ENCODE data around the gene BMP10. TPM values are rescaled to one million over a fixed set of nuclear protein-coding genes. Genes with fewer than 3 reads are reported as not detected.
A peak's percentile ranks its signal among the peaks of the same experiment; 100 is the strongest.

BMP10 gene
- not detected in 2 replicates for total RNA-seq (2014; rRNA removed; shearing (Covaris generic))

GRCh38 chr2:68871159-68871764 is at the start of gene BMP10:
TSS of gene BMP10 (minus strand) at chr2:68871397. CDS start at chr2:68871358, 39 bp downstream.
- no peak for DNase-seq
- Histone ChIP-seq H3K36me3 (replicated peaks; ENCODE audit: control insufficient read depth, insufficient read depth, low read length) (no peaks in the 10 kb centered on the region), H3K27me3 (ENCODE audit: control insufficient read depth, insufficient read depth, low read length) (no peaks in the 10 kb centered on the region), H3K4me3 (ENCODE audit: insufficient read depth, low read depth, low read length) (no peak within 1 kb of the TSS)

- no peaks in the 10 kb centered on the region for H3K36me3 ChIP-seq (replicated peaks; ENCODE audit: control insufficient read depth, insufficient read depth, low read length)
- no peak for DNase-seq
- no peaks in the 10 kb centered on the region for H3K27me3 ChIP-seq (ENCODE audit: control insufficient read depth, insufficient read depth, low read length)
- H3K4me3 ChIP-seq (ENCODE audit: insufficient read depth, low read depth, low read length): no peak overlapping the region
Measured at GRCh38 chr2:68920481-68921170, 49.4 kb upstream of the BMP10 start.

GRCh38 chr2:68918497-68918896 is 47.3 kb upstream of the BMP10 start:
- no peaks in the 10 kb centered on the region for H3K27me3 ChIP-seq (ENCODE audit: control insufficient read depth, insufficient read depth, low read length)
- DNase-seq: no peak
- H3K4me3 ChIP-seq (ENCODE audit: insufficient read depth, low read depth, low read length): no peak overlapping the region
- H3K36me3 ChIP-seq (replicated peaks; ENCODE audit: control insufficient read depth, insufficient read depth, low read length): no peaks in the 10 kb centered on the region

- no peak overlapping the region for H3K4me3 ChIP-seq (ENCODE audit: insufficient read depth, low read depth, low read length)
Measured at GRCh38 chr2:68917034-68917718, 46.0 kb upstream of the BMP10 start.

GRCh38 chr2:68916226-68916625 is 45.0 kb upstream of the BMP10 start:
- Histone ChIP-seq H3K4me3 (ENCODE audit: insufficient read depth, low read depth, low read length) (no peak overlapping the region), H3K27me3 (ENCODE audit: control insufficient read depth, insufficient read depth, low read length) (no peaks in the 10 kb centered on the region), H3K36me3 (replicated peaks; ENCODE audit: control insufficient read depth, insufficient read depth, low read length) (no peaks in the 10 kb centered on the region)
- no peak for DNase-seq

More at GRCh38 chr2:68917034-68917718, 46.0 kb upstream of the BMP10 start:
- H3K27me3 ChIP-seq (ENCODE audit: control insufficient read depth, insufficient read depth, low read length): no peaks in the 10 kb centered on the region
- no peaks in the 10 kb centered on the region for H3K36me3 ChIP-seq (replicated peaks; ENCODE audit: control insufficient read depth, insufficient read depth, low read length)
- DNase-seq: no peak

GRCh38 chr2:68915393-68915792 is 44.2 kb upstream of the BMP10 start:
- no peak overlapping the region for H3K4me3 ChIP-seq (ENCODE audit: insufficient read depth, low read depth, low read length)
- H3K36me3 ChIP-seq (replicated peaks; ENCODE audit: control insufficient read depth, insufficient read depth, low read length): no peaks in the 10 kb centered on the region
- H3K27me3 ChIP-seq (ENCODE audit: control insufficient read depth, insufficient read depth, low read length): no peaks in the 10 kb centered on the region
- no peak for DNase-seq

GRCh38 chr2:68913359-68913758 is 42.2 kb upstream of the BMP10 start:
- H3K36me3 ChIP-seq (replicated peaks; ENCODE audit: control insufficient read depth, insufficient read depth, low read length): no peaks in the 10 kb centered on the region
- H3K27me3 ChIP-seq (ENCODE audit: control insufficient read depth, insufficient read depth, low read length): no peaks in the 10 kb centered on the region
- DNase-seq: no peak
- H3K4me3 ChIP-seq (ENCODE audit: insufficient read depth, low read depth, low read length): no peak overlapping the region

GRCh38 chr2:68912732-68913131 is 41.5 kb upstream of the BMP10 start:
- H3K4me3 ChIP-seq (ENCODE audit: insufficient read depth, low read depth, low read length): no peak overlapping the region
- no peaks in the 10 kb centered on the region for H3K36me3 ChIP-seq (replicated peaks; ENCODE audit: control insufficient read depth, insufficient read depth, low read length)
- no peak for DNase-seq
- no peaks in the 10 kb centered on the region for H3K27me3 ChIP-seq (ENCODE audit: control insufficient read depth, insufficient read depth, low read length)

GRCh38 chr2:68912111-68912510 is 40.9 kb upstream of the BMP10 start:
- no peak for DNase-seq

GRCh38 chr2:68911709-68912108 is 40.5 kb upstream of the BMP10 start:
- H3K36me3 ChIP-seq (replicated peaks; ENCODE audit: control insufficient read depth, insufficient read depth, low read length): no peaks in the 10 kb centered on the region
- no peak overlapping the region for H3K4me3 ChIP-seq (ENCODE audit: insufficient read depth, low read depth, low read length)
- DNase-seq: no peak
- H3K27me3 ChIP-seq (ENCODE audit: control insufficient read depth, insufficient read depth, low read length): no peaks in the 10 kb centered on the region

More at GRCh38 chr2:68912111-68912510, 40.9 kb upstream of the BMP10 start:
- Histone ChIP-seq H3K36me3 (replicated peaks; ENCODE audit: control insufficient read depth, insufficient read depth, low read length) (no peaks in the 10 kb centered on the region), H3K27me3 (ENCODE audit: control insufficient read depth, insufficient read depth, low read length) (no peaks in the 10 kb centered on the region), H3K4me3 (ENCODE audit: insufficient read depth, low read depth, low read length) (no peak overlapping the region)

- Histone ChIP-seq H3K27me3 (ENCODE audit: control insufficient read depth, insufficient read depth, low read length) (no peaks in the 10 kb centered on the region), H3K4me3 (ENCODE audit: insufficient read depth, low read depth, low read length) (no peak overlapping the region)
Measured at GRCh38 chr2:68911246-68911645, 40.0 kb upstream of the BMP10 start.

GRCh38 chr2:68909793-68910674 is 38.8 kb upstream of the BMP10 start:
- Histone ChIP-seq H3K27me3 (ENCODE audit: control insufficient read depth, insufficient read depth, low read length) (no peaks in the 10 kb centered on the region), H3K4me3 (ENCODE audit: insufficient read depth, low read depth, low read length) (no peak overlapping the region), H3K36me3 (replicated peaks; ENCODE audit: control insufficient read depth, insufficient read depth, low read length) (no peaks in the 10 kb centered on the region)
- DNase-seq: peak; percentile 65

More at GRCh38 chr2:68911246-68911645, 40.0 kb upstream of the BMP10 start:
- H3K36me3 ChIP-seq (replicated peaks; ENCODE audit: control insufficient read depth, insufficient read depth, low read length): no peaks in the 10 kb centered on the region
- no peak for DNase-seq

GRCh38 chr2:68908392-68908970 is 37.3 kb upstream of the BMP10 start:
- DNase-seq: peak; percentile 25
- no peak overlapping the region for H3K4me3 ChIP-seq (ENCODE audit: insufficient read depth, low read depth, low read length)
- no peaks in the 10 kb centered on the region for H3K36me3 ChIP-seq (replicated peaks; ENCODE audit: control insufficient read depth, insufficient read depth, low read length)
- no peaks in the 10 kb centered on the region for H3K27me3 ChIP-seq (ENCODE audit: control insufficient read depth, insufficient read depth, low read length)

GRCh38 chr2:68907920-68908253 is 36.7 kb upstream of the BMP10 start:
- Histone ChIP-seq H3K36me3 (replicated peaks; ENCODE audit: control insufficient read depth, insufficient read depth, low read length) (no peaks in the 10 kb centered on the region), H3K4me3 (ENCODE audit: insufficient read depth, low read depth, low read length) (no peak overlapping the region), H3K27me3 (ENCODE audit: control insufficient read depth, insufficient read depth, low read length) (no peaks in the 10 kb centered on the region)
- no peak for DNase-seq

Measured in H7 (cell line).